ENCODE data around the gene UBXN11. TPM values are rescaled to one million over a fixed set of nuclear protein-coding genes. Genes with fewer than 3 reads are reported as not detected.
A peak's percentile ranks its signal among the peaks of the same experiment; 100 is the strongest.

The UBXN11 gene
- total and polyA plus RNA-seq, 7 donors = 3.5 to 7.0 (median 4.2) TPM

DNA sequence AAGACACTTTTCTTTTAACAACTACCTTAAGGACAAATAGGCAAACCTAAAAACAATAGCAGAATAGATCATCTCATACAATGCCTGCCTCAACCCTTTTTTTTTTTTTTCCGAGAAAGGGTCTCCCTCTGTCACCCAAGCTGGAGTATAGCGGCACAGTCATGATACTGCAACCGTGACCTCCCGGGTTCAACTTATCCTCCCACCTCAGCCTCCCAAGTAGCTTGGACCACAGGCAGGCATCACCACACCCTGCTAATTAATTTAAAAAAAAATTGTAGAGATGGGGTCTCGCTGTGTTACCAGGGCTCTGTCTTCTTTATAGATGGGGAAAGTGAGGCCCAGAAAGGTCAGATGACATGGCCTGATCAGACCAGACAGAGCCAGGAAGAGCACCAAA is 18.6 kb downstream of the UBXN11 start:
- H3K4me1 ChIP-seq = peaks cover 31% of the 10 kb centered on the region
- no peaks in the 10 kb centered on the region for H3K9me3 ChIP-seq
- no peaks in the 10 kb centered on the region for H3K27me3 ChIP-seq (ENCODE audit: insufficient read depth in 3 of 3, low read length in 2 of 3)
- intact Hi-C loops (cut with DNase I) = loop anchor here in 1 of 2 donors (2.0 kb wide), 1 partner anchor 33 kb away; no protein-coding TSS in a partner anchor
- TF ChIP-seq, protein P1, sequence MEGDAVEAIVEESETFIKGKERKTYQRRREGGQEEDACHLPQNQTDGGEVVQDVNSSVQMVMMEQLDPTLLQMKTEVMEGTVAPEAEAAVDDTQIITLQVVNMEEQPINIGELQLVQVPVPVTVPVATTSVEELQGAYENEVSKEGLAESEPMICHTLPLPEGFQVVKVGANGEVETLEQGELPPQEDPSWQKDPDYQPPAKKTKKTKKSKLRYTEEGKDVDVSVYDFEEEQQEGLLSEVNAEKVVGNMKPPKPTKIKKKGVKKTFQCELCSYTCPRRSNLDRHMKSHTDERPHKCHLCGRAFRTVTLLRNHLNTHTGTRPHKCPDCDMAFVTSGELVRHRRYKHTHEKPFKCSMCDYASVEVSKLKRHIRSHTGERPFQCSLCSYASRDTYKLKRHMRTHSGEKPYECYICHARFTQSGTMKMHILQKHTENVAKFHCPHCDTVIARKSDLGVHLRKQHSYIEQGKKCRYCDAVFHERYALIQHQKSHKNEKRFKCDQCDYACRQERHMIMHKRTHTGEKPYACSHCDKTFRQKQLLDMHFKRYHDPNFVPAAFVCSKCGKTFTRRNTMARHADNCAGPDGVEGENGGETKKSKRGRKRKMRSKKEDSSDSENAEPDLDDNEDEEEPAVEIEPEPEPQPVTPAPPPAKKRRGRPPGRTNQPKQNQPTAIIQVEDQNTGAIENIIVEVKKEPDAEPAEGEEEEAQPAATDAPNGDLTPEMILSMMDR (IDR thresholded peaks at IDR 0.05) = no peak
- 82 to 88% (median 86%) methylated on average over 5 of the region's 5 CpGs for WGBS, 3 donors
- no peak overlapping the region for H3K27ac ChIP-seq
- ATAC-seq = no peak
- H3K36me3 ChIP-seq (ENCODE audit: insufficient read depth in 1 of 2, low read depth in 1 of 2) = no peaks in the 10 kb centered on the region
- DNase-seq = no peak
- no peak overlapping the region for H3K4me3 ChIP-seq

DNA sequence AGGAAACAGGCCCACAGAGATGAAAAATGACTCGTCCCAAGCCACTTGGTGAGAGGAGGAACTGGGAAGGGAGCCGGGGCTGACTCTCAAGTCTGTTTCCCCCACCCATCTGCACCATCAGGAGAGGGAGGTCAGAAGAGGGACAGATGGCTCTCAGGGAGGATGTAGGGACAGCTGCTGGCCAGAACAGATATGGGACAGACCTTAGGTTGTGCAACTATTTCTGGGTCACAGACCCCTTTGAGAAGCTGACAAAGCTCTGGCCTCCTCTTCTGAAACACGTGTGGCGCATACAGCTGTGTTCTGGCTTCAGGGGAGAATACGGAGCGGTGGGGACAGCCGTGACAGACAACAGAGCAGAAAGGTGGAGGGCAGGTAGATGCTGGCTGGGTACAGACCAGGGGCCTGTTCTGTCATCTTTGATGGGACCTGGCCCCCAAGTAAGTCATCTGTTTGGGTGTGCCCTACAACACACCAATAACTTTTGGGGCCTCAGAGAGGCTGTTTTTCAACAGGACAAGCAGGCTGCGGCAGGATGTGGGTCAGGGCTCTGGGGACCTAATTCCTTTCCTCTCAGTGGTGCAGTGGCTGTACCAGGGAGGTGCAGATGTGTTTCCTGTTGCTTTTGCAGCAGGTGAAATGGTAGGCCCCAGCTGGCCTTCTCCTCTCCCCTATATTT is 19.3 kb downstream of the UBXN11 start:
- DNase-seq (peak; percentile 70 to 85), ATAC-seq (peak; percentile 28 to 48 (median 40))
- Histone ChIP-seq H3K4me1 (peaks cover 31% of the 10 kb centered on the region), H3K27ac (peak overlapping the region; percentile 80), H3K9me3 (no peaks in the 10 kb centered on the region), H3K4me3 (no peak overlapping the region), H3K36me3 (ENCODE audit: insufficient read depth in 1 of 2, low read depth in 1 of 2) (no peaks in the 10 kb centered on the region), H3K27me3 (ENCODE audit: insufficient read depth in 3 of 3, low read length in 2 of 3) (no peaks in the 10 kb centered on the region)
- WGBS, 3 donors = 22 to 23% (median 23%) methylated on average over 8 of the region's 8 CpGs
- TF ChIP-seq, protein P1 (IDR thresholded peaks at IDR 0.05) = no peak
- intact Hi-C loops (cut with DNase I) = loop anchor here in 1 of 2 donors (2.0 kb wide), 1 partner anchor 34 kb away; no protein-coding TSS in a partner anchor

DNA sequence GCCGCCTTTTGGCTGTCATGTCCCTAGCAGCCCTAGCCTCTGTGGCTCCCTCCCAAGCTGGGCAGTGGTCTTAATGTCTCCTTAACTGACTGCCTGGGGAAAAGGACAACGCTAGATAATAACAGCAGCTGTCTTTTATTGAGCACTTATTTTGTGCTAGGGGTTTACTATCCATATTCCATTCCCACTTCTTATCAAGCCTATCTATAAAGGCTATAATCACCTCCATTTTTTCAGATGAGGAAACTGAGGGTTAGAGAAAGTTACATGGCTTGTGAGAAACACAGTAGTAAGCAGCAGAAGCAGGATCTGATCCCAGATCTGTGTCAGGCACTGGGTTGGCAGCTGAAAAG is 20.4 kb downstream of the UBXN11 start:
- Histone ChIP-seq H3K27me3 (ENCODE audit: insufficient read depth in 3 of 3, low read length in 2 of 3) (no peaks in the 10 kb centered on the region), H3K4me3 (no peak overlapping the region), H3K4me1 (peaks cover 43% of the 10 kb centered on the region), H3K9me3 (no peaks in the 10 kb centered on the region), H3K27ac (peak overlapping the region; percentile 80), H3K36me3 (ENCODE audit: insufficient read depth in 1 of 2, low read depth in 1 of 2) (peaks cover 0 to 6% of the 10 kb centered on the region in 2 donors)
- ATAC-seq = no peak
- intact Hi-C loops (cut with DNase I) = loop anchor here in 1 of 2 donors (2.0 kb wide), 1 partner anchor 35 kb away; no protein-coding TSS in a partner anchor
- no peak for DNase-seq
- WGBS, 3 donors = 40 to 78% (median 52%) methylated on average over 2 of the region's 2 CpGs
- TF ChIP-seq, protein P1 (IDR thresholded peaks at IDR 0.05) = no peak

DNA sequence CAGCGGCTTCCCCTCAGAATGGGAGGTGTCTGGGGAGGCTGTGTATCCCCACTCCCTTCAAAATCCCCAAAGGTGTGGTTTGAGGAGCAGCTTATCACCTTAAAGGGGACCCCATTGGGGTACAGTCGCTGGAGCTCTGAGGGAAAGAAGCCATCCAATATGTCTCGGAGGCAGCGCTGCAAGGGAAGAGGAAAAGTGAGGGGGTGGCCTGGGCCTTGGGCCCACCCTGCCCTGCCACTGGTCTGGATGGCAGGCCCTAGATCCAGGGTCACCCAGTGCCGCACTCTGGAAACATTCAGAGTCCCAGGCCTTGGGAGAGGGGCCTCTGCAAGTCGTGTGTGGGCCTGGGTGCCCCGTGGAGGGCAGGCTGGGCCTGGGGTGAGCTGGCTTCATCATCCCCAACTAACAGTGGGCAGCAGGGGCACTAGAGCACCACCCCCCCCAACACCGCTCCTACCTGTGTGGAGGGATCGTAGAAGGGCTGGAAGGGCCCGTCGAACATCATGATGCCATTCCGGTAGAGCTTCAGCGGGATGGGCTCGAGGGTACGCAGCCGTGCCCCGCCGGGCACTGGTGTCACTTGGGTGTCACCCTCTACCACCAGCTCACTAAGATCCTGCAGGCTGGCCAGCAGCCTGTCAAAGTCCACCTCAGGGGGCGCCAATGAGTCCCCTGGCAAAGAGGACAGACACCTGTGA is 20.9 kb downstream of the UBXN11 start:
- Histone ChIP-seq H3K9me3 (no peaks in the 10 kb centered on the region), H3K4me3 (no peak overlapping the region), H3K36me3 (ENCODE audit: insufficient read depth in 1 of 2, low read depth in 1 of 2) (peaks cover 0 to 9% of the 10 kb centered on the region in 2 donors), H3K27ac (peak overlapping the region; percentile 80), H3K4me1 (peaks cover 48% of the 10 kb centered on the region), H3K27me3 (ENCODE audit: insufficient read depth in 3 of 3, low read length in 2 of 3) (no peaks in the 10 kb centered on the region)
- ATAC-seq (peak; percentile 25 to 54 (median 40)), DNase-seq (peak; percentile 66 to 81)
- 68 to 82% (median 70%) methylated on average over 17 to 19 of the region's 19 CpGs for WGBS, 3 donors
- TF ChIP-seq, protein P1 (IDR thresholded peaks at IDR 0.05) = peak; percentile 35
- intact Hi-C loops (cut with DNase I) = loop anchor here in 1 of 2 donors (2.0 kb wide), 1 partner anchor 35 kb away; no protein-coding TSS in a partner anchor

All from psoas muscle (tissue), 8 donors.